Occipital lobe (tissue), 2 donors: ENCODE data around the gene TEX29. TPM values are rescaled to one million over a fixed set of nuclear protein-coding genes. Genes with fewer than 3 reads are reported as not detected.

ENCODE experiments used
- DNase-seq: peaks from one replicate; lab custom pipeline; 2025; lab: John Stamatoyannopoulos, UW
- total RNA-seq: library from RNA; depleted of rRNA; stranded (reverse); fragments of >200 nt; gene quantifications from one replicate; pipeline ENCODE4 v1.2.3, GENCODE V29; 2014

Gene TEX29
- total RNA-seq, 1 donor from 2014 or later, result not detected

DNA sequence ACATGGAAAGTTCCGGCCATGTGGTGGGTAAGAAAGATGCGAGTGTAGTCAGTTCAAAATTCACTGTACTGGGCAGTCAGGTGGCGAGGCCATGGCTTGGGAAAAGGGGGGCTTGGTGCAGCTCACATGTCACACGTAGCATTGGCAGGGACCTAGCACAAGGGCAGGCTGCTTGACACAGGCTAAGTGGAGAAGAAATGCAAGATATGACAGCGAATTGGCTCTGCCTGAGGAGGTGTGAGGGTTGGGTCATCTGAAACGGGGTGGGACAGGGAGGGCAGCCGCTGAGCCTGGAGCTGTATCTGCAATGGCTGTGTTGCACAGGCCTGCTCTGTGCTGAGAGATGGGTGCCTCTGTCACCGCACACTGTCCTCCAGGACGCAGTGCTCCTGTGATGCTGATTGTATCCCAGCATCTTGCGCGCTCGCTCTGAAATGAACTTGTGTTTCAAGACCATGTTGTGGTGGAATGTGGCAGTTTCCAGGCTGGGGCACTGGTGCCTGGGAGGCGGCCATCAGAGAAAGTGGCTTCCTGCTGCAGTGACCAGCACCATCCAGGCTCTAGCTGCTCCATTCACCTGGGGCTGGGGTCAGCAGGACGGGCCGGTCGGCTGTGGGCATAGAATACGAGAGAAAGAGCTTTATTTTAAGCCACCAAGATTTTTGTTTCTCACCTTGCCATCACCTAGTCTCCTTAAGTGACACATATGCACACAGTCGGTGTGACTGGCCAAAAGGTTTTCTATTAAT, 70.3 kb downstream of the TEX29 start:
- DNase-seq, result no peak

DNA sequence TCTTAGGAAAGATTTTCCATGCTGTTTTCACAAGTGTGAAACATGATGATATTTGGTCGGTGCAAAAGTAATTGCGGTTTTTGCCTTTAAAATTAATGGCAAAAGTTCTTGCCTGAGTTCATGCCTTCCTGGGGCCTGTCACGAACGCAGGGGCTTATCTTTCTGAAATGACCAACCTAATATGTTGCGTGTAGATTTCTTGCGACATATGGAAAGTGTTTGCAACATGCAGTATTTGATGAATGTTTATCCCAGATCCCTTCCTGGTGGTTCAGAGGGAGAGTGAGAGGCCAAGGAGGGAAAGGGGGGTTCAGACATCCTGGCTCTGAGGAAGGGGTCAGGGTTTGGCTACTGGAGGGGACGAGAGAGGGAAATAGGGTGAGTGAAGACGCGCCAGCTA, 72.0 kb downstream of the TEX29 start:
- no peak for DNase-seq

DNA sequence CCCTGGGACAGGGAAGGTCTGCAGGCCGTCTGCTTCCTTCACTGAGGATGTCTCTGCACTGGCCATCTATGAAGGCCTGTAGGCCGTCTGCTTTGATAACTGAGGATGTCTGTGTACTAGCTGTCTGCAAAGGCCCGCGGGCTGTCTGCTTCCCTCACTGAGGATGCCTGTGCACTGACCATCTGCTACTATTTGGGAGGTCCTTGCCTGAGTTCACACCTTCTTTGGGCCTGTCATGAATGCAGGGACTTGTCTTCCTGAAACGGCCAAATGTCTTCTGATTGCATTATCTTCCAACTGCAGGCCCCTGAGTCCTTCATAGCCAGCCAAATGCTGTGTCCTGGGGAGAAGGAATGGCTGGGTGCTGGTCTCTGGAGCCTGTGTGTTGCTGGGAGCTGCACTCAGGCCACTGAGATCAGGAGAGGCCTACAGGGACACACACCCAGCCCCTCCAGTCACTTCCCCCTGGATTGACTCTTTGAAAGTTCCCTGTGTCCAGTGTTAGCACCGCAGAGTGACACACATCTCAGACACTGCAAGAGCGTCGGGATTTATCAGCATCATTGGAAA, 72.9 kb downstream of the TEX29 start:
- no peak for DNase-seq

Other genes with a start within 250 kb of the TEX29 start
- 157 TPM for gene ARHGEF7, start 205.3 kb upstream of the TEX29 start, total RNA-seq